KBM-7 (cell line): Measurements from ENCODE around the gene TP63.

Experiments used
- DNase-seq: peaks from one replicate; pipeline ENCODE4 v3.0.0-alpha.2; 2015
- in situ Hi-C: fragments of 300-500 bp; cut with MboI; formaldehyde crosslinking; loops from 2 replicates; pipeline ENCODE4 v1.14.3; 2020; ENCODE audit warnings: low sequenced_read_pairs, low pct_unique_long_range_greater_than_20kb, mixed read lengths

TP63 gene

DNA sequence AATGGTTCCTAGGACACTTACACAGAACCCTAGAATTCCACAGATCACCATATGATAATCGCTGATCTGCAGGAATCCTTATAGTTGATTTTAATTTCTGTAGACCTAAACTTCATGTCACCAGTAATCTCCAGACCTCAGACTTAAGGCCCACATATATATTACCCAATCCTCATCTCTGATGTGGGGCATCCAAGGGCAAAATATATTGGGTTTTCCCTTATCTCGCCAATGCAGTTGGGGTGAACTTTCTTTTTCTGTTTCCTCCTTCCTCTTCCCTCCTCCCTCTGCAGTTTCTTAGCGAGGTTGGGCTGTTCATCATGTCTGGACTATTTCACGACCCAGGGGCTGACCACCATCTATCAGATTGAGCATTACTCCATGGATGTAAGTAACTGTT lies 259.3 kb downstream of the TP63 start:
- no peak for DNase-seq
- in situ Hi-C loops, result no loop called here

DNA sequence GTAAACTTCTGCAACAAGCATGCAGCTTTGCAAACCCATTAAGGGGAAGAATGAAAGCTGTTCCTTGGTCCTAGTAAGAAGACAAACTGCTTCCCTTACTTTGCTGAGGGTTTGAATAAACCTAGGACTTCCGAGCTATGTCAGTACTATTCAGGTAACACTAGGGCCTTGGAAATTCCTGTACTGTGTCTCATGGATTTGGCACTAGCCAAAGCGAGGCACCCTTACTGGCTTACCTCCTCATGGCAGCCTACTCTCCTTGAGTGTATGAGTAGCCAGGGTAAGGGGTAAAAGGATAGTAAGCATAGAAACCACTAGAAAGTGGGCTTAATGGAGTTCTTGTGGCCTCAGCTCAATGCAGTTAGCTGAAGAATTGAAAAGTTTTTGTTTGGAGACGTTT lies 265.3 kb downstream of the TP63 start:
- no peak for DNase-seq
- in situ Hi-C loops, result no loop called here

GRCh38 chr3:189897406-189897805 lies 266.2 kb downstream of the TP63 start:
- no peak for DNase-seq
- in situ Hi-C loops, result no loop called here

GRCh38 chr3:189898559-189899153 lies 267.5 kb downstream of the TP63 start:
- DNase-seq, result no peak
- in situ Hi-C loops, result no loop called here

GRCh38 chr3:189899186-189899585 lies 268.0 kb downstream of the TP63 start:
- in situ Hi-C loops, result no loop called here
- no peak for DNase-seq

- no peak for DNase-seq
- in situ Hi-C loops, result no loop called here
Observed at GRCh38 chr3:189900578-189900977, 269.4 kb downstream of the TP63 start.

GRCh38 chr3:189901481-189901880 lies 270.3 kb downstream of the TP63 start:
- DNase-seq, result no peak
- in situ Hi-C loops, result no loop called here

- DNase-seq, result no peak
- in situ Hi-C loops, result no loop called here
Observed at GRCh38 chr3:189902230-189903186, 271.3 kb downstream of the TP63 start.

- no peak for DNase-seq
- in situ Hi-C loops, result no loop called here
Observed at GRCh38 chr3:189903562-189904250, 272.5 kb downstream of the TP63 start.

DNA sequence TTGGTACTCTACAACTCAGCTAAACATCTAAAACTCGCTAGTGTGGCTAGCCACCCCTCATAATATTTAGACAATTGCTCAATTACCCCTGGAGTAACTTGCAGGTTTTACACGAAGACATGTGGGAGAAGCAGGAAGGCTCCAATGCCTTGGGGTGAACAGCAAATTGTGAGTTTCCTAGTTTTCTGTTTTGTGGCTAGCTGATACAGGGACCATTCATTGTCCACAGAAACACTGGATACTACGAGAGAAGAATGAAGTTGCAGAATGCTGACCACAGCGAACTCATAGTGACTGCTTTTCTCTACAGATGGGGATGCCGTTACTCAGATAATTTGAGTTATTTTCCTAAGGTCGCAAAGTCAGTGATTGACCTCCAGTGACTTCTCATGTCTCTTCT lies 276.6 kb downstream of the TP63 start:
- DNase-seq, result no peak
- in situ Hi-C loops, result no loop called here

- in situ Hi-C loops, result no loop called here
- DNase-seq, result no peak
Observed at GRCh38 chr3:189908646-189909045, 277.5 kb downstream of the TP63 start.

DNA sequence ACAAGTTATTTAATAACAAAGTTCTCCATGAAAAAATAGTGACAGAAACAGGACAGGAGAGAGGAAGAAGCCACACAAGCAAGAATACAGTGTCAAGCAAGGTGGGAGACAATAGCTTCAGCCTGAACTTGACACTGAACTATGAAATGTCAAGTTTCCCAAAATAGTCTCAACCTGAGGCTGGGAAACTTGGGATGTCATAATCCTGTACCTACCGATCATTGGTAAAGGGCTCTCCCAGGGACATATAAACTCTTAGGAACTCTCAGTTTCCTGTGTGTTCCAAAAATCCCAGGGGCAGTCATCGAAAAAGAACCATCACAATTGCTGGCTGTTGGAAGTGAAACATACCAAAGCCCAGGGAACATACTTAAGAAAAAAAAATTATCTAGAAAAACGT lies 277.9 kb downstream of the TP63 start:
- in situ Hi-C loops, result no loop called here
- DNase-seq, result no peak

- no peak for DNase-seq
- in situ Hi-C loops, result no loop called here
Observed at GRCh38 chr3:189909573-189909972, 278.4 kb downstream of the TP63 start.

DNA sequence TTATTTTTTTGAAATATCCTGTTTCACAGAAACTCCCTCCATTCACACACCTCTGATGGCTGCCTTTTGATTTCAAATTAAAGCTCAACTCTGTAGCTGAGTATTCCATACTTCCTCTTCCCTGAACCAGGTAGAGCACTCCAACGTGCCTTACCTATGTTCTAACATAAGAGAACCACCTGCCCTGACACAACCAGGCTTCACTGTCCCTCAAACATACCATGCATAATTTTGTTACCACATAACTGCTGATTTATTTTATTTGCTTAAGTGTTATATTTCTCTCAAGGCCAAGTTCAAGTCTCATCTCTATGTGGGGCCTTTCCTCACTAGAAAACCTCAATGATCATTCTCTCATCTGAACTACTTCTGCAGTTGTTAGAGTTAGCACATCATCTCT lies 279.8 kb downstream of the TP63 start:
- DNase-seq, result no peak
- in situ Hi-C loops, result no loop called here

- no peak for DNase-seq
- in situ Hi-C loops, result no loop called here
Observed at GRCh38 chr3:189914799-189915198, 283.6 kb downstream of the TP63 start.

DNA sequence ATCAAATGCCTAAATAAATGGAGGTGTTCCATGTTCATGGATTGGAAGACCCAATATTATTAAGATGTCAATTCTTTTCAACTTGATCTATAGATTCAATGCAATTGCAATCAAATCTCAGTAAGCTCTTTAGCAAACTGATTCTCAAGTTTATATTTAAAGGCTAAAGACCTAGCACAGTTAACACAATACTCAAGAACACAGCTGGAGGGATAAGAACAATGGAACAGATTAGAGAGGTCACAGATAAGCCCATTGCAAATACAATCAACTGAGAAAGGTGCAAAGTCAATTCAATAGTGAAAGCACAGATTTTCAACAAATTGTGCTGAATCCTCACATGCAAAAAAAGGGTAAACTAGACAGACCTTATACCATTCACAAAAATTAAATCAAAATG lies 290.6 kb downstream of the TP63 start:
- DNase-seq, result no peak
- in situ Hi-C loops, result no loop called here

DNA sequence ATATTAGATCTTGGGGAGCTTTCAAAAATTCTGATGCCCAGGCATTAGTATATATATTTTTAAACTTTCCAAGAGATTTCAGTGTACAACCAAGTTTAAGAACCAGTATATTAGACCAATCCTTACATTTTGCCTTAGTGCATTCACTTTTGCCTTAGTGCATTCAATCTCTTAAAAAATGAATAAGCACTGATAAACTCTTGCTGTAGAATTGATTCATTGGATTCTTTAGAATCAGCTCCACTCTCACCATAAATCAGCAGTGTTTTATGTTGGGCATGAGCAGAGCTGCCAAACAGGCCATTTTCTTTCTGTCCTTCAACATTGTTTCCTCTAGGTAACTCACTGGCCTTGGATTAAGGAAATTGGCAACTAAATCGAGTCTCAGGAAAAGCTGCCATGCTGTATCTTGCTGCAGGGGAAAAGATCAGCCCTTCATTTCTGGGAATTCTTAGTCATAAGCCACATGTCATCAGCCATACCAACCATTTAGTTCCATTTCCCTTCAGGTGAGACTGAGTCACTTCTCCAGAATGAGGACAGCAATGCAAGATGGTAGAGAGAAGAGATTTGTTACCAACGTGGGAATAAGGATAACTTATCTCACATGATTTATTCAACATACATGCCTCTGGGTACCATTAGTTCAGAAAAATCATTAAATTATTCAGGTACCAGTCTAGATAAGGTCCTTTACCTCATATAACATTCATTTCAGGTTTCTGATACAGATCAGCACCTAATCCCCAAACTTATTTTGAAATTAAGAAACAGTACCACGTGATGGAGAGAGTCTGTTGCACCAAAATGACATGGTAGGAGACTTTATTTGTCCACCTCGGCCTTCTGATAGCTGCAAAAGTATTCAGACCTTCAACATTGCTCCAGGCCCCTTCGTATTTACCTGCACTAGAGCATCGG lies 297.0 kb downstream of the TP63 start:
- no peak for DNase-seq
- in situ Hi-C loops, result loop anchor here (25.0 kb wide), 1 partner anchor 666 kb away; no protein-coding TSS in a partner anchor

- in situ Hi-C loops, result loop anchor here (25.0 kb wide), 1 partner anchor 674 kb away; no protein-coding TSS in a partner anchor
- DNase-seq, result no peak
Observed at GRCh38 chr3:189936201-189936945, 305.2 kb downstream of the TP63 start.
